LNCaP clone FGC (cell line): ENCODE measurements around the gene INPP5A.

ENCODE experiments used
- DNase-seq: peaks from one replicate; pipeline ENCODE4 v3.0.0-alpha.2; 2011; ENCODE audit warnings: low read depth
- H3K4me3 ChIP-seq: 2 replicates; pipeline ENCODE4 v1.5.1; 2011; ENCODE audit warnings: mild to moderate bottlenecking, low read depth, low read length, control low read depth
- CTCF ChIP-seq: IDR thresholded peaks from 2 replicates; pipeline ENCODE4 v1.5.1; 2012; ENCODE audit warnings: mild to moderate bottlenecking; ENCODE audit not compliant: control insufficient read depth, insufficient read depth; ENCODE audit errors: extremely low read depth

INPP5A gene

GRCh38 chr10:132708441-132708840 is 170.9 kb downstream of the INPP5A start:
- no peak overlapping the region for H3K4me3 ChIP-seq
- no peak for DNase-seq
- TF ChIP-seq CTCF = no peak

- no peak for DNase-seq
- no peak for TF ChIP-seq CTCF
- no peak overlapping the region for H3K4me3 ChIP-seq
Measured at GRCh38 chr10:132708936-132709335, 171.3 kb downstream of the INPP5A start.

GRCh38 chr10:132709471-132709951 is 171.9 kb downstream of the INPP5A start:
- no peak overlapping the region for H3K4me3 ChIP-seq
- TF ChIP-seq CTCF = no peak
- no peak for DNase-seq

GRCh38 chr10:132710036-132710686 is 172.6 kb downstream of the INPP5A start:
- TF ChIP-seq CTCF = no peak
- no peak overlapping the region for H3K4me3 ChIP-seq
- no peak for DNase-seq

GRCh38 chr10:132710746-132711612 is 173.4 kb downstream of the INPP5A start:
- no peak for DNase-seq
- H3K4me3 ChIP-seq = no peak overlapping the region
- TF ChIP-seq CTCF = no peak

GRCh38 chr10:132711613-132712121 is 174.1 kb downstream of the INPP5A start:
- no peak for DNase-seq
- H3K4me3 ChIP-seq = no peak overlapping the region
- no peak for TF ChIP-seq CTCF
